ENCODE results near the gene POU5F1.

DNA sequence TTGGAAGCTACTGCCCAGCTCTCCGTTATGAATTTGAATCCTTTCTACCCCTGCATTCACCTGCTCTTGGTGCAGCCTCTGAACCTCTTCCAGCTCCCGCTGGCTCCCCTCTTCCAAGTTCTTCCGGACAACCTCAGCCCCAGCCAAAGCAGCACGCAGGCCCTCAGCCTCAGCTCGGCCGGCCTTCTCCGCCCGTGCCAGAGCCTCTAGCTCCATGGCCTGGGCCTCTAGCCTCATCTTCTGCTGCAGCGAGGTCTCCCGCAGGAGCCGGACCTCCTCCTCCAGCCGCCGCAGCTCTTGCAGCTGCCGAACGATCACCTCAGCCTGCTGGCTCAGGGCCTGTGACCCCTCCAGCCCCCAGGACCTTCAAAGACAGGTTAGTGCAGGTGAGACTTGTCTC is 16.0 kb downstream of the POU5F1 start:
- TF ChIP-seq, protein P1, sequence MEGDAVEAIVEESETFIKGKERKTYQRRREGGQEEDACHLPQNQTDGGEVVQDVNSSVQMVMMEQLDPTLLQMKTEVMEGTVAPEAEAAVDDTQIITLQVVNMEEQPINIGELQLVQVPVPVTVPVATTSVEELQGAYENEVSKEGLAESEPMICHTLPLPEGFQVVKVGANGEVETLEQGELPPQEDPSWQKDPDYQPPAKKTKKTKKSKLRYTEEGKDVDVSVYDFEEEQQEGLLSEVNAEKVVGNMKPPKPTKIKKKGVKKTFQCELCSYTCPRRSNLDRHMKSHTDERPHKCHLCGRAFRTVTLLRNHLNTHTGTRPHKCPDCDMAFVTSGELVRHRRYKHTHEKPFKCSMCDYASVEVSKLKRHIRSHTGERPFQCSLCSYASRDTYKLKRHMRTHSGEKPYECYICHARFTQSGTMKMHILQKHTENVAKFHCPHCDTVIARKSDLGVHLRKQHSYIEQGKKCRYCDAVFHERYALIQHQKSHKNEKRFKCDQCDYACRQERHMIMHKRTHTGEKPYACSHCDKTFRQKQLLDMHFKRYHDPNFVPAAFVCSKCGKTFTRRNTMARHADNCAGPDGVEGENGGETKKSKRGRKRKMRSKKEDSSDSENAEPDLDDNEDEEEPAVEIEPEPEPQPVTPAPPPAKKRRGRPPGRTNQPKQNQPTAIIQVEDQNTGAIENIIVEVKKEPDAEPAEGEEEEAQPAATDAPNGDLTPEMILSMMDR (IDR thresholded peaks at IDR 0.05): no peak
- no peak for TF ChIP-seq EP300 (IDR thresholded peaks at IDR 0.05)

Measured in tibial nerve (tissue), 4 donors.